LoVo (cell line): Measurements from ENCODE around the gene ZNF497.
A peak's percentile ranks its signal among the peaks of the same experiment; 100 is the strongest.
"Not testable (repeated sequence)": the region's sequence is repeated elsewhere in the genome, so short reads cannot be mapped to it uniquely, and the experiment has no call there.

ENCODE experiments used
- DNase-seq: peaks from one replicate; pipeline ENCODE4 v3.0.0-alpha.2; 2016; ENCODE audit warnings: low spot score

ZNF497 gene

DNA sequence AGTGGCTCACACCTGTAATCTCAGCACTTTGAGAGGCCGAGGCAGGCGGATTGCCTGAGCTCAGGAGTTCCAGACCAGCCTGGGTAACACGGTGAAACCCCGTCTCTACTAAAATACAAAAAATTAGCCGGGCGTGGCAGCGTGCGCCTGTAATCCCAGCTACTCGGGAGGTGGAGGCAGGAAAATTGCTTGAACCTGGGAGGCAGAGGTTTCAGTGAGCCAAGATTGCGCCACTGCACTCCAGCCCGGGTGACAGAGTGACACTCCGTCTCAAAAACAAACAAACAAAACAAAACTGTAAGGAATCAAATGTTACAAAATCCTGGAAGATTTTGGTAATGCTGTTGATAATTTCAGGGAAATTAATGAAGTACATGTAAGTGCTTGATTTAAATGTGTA, 14.5 kb downstream of the ZNF497 start:
- not testable (repeated sequence) for DNase-seq

DNA sequence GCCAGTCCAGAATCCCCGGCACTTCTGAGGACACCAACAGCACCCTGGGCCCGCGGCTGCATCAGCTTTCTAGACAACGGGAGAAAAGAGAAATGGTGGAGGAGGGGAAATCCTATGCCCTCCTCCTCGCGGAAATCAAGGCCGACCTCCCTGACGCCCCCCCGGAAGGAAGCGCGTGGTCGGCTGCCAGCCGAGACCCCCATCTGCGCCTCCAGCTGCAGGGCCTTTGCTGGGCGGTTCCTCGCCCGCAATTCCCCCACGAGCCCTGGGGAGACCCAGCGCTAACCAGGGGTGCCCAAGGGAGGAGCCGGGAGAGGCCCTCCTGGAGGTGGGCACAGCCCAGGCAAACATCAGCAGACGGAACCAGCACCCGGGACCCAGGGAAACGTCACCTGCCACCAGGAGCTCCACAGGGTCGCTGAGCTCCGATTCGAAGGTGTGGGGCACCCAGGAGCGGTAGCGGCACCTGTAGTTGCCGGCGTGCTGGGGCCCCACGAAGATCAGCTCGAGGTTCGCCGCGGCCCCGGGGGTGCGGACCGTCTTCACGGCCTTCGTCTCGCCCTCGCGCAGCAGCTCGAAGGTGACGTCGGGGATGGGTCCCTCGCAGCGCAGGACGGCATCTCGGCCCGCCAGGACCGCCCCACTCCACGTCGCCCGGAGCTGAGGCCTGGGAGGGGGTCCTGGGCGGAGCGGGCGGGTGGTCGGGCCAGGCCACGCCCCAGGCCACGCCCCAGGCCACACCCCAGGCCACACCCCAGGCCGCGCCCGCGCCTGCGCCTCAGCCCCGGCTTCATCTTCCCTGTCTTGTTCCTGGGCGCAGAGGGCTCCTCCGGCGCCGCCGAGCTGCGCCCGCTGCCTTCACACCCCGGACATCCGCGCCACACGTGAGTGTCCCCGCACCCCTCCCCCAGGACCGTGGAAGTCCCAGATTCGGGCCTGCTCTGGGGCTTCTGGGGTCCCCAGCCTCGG, 15.3 kb downstream of the ZNF497 start:
- DNase-seq: no peak

DNA sequence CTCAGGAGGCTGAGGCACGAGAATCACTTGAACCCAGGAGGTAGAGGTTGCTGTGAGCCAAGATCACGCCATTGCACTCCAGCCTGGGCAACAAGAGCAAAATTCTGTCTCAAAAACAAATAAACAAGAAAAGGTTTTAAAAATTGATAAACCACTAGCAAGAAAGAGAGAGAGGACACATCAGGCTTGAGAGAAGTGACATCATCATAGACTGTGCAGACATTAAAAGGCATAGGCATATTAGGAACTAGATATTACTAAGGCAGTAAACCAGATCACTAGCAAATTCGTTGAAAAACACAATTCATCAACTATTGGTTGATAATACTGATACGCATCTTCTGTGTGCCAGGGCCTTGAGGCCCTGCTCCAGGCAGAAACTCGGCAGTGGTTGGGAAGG, 17.0 kb downstream of the ZNF497 start:
- DNase-seq: no peak

DNA sequence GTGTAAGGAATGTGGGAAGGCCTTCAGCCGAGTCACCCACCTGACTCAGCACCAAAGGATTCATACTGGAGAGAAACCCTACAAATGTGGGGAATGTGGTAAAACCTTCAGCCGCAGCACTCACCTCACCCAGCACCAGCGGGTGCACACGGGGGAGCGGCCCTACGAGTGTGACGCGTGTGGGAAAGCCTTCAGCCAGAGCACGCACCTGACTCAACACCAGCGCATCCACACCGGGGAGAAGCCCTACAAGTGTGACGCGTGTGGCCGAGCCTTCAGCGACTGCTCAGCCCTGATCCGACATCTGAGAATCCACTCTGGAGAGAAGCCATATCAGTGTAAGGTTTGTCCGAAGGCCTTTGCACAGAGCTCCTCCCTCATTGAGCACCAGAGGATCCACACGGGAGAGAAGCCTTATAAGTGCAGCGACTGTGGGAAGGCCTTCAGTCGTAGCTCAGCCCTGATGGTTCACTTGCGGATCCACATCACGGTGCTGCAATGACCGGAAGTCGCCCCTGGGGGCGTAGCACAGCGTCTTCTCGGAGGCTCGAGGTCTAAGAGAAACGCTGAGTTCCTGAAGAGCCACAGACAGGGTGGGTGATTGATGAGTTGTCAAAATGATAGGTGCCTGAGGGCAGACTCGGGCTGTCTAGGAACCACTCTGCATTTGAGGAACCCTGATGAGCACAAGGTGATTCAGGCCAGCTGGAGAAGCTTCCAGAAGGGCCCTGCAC, 23.6 kb downstream of the ZNF497 start:
- DNase-seq: no peak

DNA sequence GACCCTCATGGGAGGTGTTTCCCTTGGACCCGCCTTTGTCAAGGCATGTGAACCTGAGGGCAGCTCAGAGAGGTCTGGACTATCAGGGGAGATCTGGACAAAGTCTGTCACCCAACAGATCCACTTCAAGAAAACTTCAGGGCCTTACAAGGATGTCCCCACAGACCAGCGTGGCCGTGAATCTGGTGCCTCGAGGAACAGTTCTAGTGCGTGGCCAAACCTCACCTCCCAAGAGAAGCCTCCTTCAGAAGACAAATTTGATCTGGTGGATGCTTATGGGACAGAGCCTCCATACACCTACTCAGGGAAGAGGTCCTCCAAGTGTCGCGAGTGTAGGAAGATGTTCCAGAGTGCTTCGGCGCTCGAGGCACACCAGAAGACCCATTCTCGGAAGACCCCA, 24.2 kb downstream of the ZNF497 start:
- no peak for DNase-seq

DNA sequence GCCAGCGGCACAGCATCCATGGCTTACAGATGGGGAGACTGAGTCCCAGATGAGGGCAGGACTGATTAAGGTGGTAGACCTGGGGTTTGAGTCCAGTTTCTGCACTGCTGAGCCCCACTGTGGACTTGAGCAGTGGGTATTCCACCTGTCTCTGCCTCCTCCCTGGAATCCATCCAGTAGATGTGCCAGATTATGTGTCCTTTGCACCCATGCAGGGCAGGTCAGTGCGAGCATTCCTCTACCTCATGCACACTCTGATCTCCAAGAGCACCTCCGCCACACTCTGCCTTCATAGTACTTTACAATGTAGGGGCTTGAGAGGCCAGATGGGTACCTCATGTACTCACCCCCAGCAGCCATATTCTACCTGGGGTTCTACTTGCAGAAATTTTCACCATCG, 25.7 kb downstream of the ZNF497 start:
- DNase-seq: no peak

DNA sequence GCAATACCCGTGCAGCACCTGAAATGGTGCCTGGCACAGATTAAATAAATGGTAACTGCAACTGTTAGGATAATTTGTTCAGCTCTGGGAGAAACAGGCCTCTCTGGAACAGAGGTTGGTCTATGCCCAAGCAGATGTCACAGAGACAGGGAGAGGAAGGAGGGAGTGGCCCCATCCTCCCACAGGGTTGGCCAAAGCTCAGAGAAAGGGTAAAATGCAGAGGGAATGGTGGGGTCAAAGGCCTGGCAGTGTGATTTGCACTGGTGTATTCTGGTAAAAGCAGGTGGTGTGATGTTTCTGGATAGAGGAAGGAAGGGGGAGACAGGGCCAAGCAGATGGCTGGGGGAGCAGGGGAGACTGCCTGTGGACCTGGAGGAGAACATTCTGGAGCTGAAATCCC, 26.3 kb downstream of the ZNF497 start:
- DNase-seq: no peak

DNA sequence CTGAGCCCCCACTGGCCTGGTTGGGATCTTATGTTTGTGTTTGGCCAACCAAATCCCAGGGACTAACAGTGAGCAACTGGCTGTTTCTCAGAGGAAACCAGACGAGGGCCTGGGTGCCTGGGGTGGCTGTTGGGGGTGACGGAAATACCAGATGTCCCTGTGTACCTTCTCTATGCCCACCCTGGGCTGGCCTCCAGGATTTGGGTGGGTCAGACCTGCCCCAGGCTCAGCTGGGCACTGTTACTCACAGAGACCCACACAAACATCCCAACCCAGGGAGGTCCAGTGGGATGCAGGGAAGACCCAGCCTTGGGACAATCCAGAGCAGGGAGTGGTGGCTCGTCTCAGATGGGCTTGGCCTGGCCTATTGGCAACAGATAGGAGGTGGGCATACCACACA, 26.9 kb downstream of the ZNF497 start:
- DNase-seq: no peak

DNA sequence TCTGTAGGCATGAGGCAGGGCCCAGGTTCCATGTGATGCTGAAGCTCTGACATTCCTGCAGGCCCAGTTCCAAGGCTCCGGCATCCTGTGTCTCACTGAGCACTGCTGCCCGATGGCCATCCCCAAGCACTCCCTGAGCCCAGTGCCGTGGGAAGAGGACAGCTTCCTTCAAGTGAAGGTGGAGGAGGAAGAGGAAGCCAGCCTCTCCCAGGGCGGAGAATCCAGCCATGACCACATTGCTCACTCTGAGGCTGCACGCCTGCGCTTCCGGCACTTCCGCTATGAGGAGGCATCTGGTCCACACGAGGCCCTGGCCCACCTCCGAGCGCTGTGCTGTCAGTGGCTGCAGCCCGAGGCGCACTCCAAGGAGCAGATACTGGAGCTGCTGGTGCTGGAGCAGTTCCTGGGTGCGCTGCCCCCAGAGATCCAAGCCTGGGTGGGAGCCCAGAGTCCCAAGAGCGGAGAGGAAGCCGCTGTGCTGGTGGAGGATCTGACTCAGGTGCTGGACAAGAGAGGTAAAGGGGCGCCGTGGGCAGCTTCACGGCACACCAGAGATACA, 27.8 kb downstream of the ZNF497 start:
- no peak for DNase-seq

DNA sequence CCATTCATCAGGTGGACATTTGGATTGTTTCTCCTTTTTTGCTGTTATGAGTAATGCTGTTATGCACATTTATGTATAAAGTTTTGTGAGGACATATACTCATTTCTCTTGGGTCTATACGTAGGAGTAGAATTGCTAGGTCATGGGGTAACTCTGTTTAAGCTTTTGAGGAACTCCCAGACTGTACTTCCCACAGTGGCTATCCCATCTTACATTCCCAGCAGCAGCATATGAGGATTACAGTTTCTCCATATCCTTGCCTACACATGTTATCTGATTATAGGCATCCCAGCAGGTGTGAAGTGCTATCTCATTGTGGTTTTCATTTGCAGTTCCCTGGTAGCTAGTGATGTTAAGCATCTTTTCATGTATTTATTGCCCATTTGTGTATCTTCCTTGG, 29.9 kb downstream of the ZNF497 start:
- DNase-seq: no peak

DNA sequence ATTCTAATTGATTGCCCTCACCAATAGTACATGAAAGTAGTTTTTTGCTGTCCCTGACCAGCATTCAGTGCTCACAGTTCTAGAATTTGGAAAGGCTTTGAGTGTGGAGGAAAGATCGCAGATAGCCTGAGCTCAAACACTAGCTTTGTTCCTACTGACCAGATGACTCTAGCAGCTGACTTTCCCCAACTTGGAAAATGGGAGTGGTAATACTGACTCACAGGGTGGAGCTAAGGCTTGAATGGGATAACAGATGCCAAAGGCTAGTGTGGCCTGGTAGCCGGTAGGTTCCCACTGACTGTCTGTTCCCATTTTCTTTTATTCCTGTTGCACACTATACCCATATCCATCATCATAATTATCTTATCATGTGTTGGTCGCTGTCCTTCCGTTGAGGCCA, 32.1 kb downstream of the ZNF497 start:
- peak; percentile 23 for DNase-seq

DNA sequence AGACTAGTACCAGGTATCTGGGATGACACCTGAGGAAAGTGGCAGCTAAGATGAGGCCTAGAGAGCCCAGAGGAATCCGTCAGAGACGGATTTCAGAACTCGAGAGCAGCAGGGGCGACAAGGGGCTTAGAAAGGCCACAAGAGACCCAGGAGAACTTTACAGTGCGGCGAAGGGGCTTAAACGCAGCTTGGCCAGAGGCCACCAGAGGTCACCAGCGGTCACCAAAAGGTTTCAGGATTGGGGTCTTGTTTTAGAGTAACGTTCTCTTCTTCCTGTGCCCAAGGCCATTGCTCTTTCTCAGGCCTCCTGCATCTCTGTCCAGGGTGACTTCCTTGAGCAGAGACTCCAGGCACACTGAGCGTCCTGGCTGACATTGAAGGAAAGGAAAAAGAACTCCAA, 33.6 kb downstream of the ZNF497 start:
- no peak for DNase-seq

DNA sequence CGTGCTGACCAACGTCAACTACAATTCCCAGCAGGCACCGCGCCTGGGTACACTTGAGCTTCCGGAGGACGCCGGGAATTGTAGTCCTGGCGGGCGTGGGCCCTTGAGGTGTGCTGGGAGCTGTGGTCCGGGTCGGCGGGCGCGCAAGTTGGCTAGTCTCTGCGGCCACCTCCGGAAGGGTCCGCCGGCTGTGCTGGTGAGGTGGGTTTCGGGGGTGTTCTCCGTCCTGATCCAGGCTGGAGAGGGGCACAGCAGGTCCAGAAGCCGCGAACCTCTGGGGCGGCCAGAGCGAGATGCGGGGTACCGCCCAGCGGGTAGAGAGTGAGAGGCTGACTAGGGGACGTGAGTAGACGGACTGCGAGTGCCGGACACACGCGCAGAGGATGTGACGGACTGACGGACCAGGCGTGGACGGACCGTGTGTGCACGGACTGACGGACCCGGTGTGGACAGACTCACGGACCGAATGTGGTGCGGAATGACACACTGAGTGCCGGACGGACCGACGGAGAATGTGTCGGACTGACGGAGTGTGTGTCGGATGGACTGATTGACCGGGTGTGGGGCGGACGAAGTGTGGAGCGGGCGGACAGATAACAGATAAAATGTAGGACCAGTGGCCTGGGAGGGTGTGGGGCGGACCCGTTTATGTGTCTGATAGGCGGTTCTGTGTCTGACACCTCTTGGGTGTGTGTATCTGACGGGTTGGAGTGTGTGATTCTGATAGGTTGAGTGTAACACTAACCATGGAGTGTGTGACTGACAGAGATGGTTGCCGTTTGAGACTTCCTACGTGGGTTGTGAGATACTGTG, 35.4 kb downstream of the ZNF497 start, which contains the start of gene ZSCAN22:
Gene ZSCAN22, plus strand, starts transcription at position 81 of the 813 bp plus-strand sequence. CDS start 7,809 bp downstream, outside the sequence.
- DNase-seq: peak; percentile 94

DNA sequence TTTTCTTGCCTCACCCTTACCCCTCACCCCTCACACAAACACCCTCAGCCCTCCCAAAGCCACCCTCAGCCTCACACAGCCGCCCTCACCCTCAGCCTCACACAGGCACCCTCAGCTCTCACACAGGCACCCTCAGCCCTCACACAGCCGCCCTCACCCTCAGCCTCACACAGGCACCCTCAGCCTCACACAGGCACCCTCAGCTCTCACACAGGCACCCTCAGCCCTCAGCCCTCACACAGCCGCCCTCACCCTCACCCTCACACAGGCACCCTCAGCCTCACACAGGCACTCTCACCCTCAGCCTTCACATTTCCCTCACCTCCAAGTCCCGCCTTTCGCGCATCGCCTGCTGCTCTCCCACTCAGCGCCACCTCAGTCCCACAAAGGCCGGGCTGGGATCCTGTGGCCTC, 36.0 kb downstream of the ZNF497 start:
- no peak for DNase-seq

DNA sequence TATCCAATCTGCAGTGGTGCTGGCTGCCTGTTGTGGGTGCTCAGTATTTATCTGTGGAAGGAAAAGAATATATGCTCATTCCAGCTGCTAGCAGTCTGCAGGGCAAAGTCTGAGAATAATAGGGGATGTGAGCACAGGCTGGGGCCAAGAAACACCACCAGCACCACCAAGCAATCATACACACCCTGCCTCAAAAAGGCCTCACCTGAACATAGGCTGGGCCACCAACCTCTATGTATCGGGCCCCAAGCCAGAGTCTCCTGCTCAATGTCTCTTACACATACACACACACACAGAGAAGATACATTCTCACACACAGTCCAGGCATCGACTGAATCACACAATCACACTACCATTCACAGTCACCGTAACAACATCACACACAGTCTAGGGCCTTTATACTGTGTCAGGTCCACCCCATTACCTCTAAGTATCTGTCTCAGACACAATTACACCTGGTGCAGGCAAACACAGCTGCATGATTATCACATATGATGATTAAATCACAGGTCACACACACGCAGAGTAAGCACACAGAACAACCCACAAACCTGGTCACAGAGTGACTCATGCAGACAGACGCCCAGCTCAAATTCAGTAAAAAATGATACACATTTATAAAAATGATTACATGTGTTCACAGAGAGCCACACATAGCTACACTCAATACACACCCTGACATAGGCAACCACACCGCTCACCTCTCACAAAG, 37.1 kb downstream of the ZNF497 start:
- no peak for DNase-seq

DNA sequence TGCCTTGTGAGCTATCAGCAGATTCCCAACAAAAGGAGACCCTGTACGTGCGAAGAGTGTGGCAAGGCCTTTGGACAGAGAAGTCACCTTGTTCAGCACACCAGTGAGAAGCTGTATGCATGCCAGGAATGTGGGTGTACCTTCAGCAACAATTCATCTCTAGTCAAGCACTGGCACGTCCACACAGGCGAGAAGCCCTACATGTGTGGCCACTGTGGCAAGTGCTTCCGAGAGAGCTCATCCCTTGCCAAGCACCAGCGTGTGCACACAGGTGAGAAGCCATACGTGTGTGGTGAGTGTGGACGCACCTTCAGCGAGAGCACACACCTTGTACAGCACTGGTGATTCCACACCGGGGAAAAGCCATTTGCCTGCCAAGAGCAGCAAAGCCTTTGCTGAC, 43.3 kb downstream of the ZNF497 start:
- DNase-seq: no peak

DNA sequence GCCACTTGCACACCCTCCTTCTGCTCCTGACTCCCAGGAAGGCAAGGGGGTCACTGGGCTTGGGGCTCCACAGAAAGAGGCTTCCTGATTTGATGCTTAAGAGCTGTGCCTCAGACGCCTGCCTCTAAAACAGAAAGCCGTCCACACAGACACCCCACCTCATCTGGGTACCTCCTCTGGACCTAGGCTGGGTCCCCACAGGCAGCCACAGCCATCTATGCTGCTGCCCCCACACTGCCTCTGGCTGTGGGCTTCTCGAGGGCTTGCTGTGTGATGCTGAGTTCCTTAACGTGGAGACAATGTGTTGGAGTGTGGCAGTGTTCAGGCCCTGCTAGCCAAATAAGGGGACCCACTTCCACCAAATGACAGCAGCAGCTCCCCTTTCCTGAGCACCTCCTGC, 44.3 kb downstream of the ZNF497 start:
- DNase-seq: no peak

DNA sequence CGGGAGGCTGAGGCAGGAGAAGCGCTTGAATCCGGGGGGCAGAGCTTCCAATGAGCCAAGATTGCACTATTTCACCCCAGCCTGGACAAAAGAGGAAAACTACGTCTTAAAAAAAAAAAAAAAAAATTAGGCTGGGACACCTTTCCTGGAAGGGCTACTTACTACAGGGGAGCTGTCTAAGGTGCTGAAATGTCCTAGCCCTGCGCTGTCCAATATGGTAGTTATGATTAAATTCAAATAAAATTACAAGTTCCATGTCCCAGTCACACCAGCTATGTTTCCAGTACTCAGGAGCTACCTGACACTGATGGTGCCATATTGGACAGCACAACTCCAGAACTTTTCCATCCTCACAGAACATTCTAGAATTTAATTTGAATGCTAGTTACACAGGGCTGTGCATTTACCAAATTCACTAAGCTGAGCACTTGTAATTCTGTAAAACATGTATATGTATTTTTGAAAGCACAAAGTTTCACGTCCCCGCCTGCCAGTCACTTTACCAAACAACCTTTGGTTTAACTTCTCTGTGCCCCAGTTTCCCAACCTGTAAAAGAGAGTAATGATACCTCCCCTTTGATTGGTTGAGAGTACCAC, 45.0 kb downstream of the ZNF497 start:
- no peak for DNase-seq

DNA sequence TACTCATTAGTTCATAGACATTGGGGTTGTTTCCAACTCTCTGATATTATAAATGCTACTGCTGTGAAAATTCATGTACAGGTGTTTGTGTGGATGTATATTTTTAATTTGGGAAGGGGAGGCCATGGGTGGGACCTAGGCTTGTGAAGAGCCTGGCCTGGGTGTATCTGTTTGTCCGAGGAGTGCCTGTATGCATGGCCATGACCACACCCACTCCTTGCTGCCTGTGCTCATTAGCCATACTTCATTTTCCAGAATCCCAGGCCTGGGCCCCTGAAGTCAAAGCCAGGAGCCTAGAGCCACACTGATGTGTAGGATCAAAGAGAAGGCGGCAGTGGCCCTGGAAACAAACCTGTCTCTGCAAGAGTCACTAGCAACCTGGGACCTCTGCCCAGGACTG, 47.0 kb downstream of the ZNF497 start:
- DNase-seq: no peak

DNA sequence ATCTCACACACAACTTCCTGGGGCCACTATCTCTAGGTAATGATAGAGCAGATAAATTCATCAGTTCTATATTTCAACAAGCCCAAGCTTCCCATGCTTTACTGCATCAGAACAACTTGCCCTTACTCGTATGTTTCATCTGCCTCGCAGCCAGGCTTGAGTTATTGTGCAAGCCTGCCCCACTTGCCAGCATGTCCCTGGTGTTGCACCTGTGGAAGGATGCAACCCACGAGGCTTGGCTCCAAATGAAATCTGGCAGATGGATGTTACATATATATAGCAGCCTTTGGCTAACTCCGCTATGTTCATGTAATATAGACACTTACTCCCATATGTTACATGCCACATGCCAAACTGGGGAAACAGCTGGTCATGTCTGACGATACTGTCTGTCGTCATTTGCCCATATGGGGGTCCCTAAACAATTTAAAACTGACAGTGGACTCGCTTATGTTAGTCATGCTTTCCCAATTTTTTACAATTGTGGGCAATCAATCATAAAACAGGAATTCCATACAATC, 51.1 kb downstream of the ZNF497 start:
- no peak for DNase-seq

DNA sequence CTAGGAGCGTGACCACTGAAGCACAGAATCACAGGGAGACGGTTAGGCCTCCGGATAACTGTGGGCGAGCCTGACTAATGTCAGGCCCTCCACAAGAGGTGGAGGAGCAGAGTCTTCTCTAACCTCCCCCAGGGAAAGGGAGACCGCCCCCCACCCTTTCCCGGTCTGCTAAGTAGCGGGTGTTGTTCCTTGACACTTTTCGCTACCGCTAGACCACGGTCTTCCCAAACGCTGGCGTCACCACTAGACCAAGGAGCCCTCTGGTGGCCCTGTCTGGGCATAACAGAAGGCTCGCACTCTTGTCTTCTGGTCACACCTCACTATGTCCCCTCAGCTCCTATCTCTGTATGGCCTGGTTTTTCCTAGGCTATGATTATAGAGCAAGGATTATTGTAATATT, 51.9 kb downstream of the ZNF497 start:
- not testable (repeated sequence) for DNase-seq
